Myocyte (in vitro differentiated cells): Measurements from ENCODE around the gene KRTAP20-3. TPM values are rescaled to one million over a fixed set of nuclear protein-coding genes. Genes with fewer than 3 reads are reported as not detected.

ENCODE experiments used
- DNase-seq: peaks from one replicate; pipeline ENCODE4 v3.0.0-alpha.2; 2012; ENCODE audit warnings: low read depth
- polyA plus RNA-seq: library from polyadenylated mRNA; unstranded; fragments of >200 nt; gene quantifications from one replicate; pipeline ENCODE4 v1.2.1, GENCODE V29; 2012; ENCODE audit warnings: missing spikeins
- total RNA-seq: library from RNA; depleted of rRNA; stranded (reverse); fragments of >200 nt; gene quantifications from 2 replicates; pipeline ENCODE4 v1.2.3, GENCODE V29; 2014

The KRTAP20-3 gene
- total RNA-seq: not detected in 2 replicates
- not detected for polyA plus RNA-seq

DNA sequence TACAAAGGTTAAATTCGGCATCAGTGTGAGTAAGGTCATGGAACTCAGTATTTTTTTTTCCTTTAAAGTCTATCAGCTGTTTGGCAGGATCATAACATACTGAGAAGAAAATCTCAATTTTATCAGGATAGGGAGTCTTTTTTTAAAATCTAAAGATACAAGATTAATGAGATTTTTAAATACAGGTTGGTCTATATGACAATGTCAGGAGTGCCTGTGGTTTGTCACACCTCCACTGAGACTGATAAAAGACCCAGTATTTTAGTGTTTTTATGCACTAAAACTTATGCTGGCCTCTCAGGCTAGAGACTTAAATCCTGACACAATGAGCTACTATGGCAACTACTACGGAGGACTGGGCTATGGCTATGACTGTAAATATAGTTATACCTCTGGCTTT, at the start of gene KRTAP20-3:
TSS of gene KRTAP20-3 (plus strand) at position 301 of the 400 bp plus-strand sequence.
- DNase-seq: no peak

DNA sequence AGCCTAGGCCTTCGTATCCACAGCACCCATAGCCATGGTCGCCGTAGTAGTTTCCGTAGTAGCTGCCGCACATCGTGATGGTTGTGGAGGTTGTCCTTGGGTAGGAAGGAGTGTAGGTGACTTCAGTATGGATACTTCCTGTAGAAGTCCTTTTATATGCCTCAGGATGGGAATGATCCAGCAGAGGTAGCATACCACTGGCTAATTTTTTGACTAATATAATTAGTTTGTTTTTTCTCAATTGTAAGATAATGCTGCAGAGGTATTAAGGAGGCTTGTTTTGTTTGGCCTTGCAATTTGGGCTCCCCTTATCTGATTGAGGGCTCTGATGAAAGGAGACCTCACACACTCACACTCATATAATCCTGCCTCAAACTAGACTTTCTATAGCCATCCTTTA, 43.9 kb upstream of the KRTAP20-3 start, which contains the start of gene KRTAP6-2:
TSS of gene KRTAP6-2 (minus strand) at position 101 of the 400 bp plus-strand sequence. CDS start at position 73, 28 bp downstream.
- no peak for DNase-seq

DNA sequence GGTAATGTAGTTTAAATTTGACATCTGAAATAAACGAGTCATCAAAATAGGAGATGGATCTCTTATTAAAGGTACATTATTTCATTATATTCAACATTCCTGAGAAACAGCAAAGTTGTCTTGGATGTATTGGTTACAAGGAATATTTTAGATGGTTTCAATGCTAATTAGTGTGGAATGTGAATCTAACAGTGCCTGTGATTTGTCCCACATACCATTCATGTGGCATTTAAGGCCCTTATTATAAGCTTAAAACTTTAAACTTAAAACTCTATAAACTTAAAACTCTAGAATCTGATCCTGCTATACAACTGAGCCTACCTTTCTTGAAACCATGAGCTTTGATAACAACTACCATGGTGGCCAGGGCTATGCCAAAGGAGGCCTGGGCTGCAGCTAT, 41.9 kb upstream of the KRTAP20-3 start, which contains the start of gene KRTAP22-1:
TSS of gene KRTAP22-1 (plus strand) at position 301 of the 400 bp plus-strand sequence.
- no peak for DNase-seq

DNA sequence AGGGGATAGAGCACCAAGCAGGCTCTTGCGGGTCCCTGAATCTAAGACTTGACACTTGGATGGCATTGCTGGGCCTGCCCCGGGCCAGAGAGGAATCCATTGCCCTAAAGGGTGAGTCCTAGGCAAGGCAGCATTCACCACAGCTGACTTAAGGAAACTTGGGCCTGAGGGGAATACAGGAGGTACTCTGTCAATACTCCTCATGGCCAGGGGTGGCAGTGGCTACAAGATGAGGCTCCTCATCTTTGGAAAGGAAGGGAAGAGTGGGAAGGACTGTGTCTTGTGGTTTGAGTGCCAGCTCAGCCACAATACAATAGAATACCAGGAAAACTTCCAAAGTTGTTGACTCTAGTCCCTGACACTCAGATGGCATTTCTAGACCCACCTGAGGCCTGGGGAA, 36.7 kb upstream of the KRTAP20-3 start:
- no peak for DNase-seq

GRCh38 chr21:30612132-30612531, 30.5 kb upstream of the KRTAP20-3 start:
- DNase-seq: no peak

GRCh38 chr21:30613836-30614235, 28.8 kb upstream of the KRTAP20-3 start, which contains the start of gene KRTAP6-1:
KRTAP6-1 (minus strand) TSS chr21:30613930; CDS start chr21:30613904, 26 bp downstream.
- DNase-seq: no peak

GRCh38 chr21:30615199-30615598, 27.5 kb upstream of the KRTAP20-3 start:
- DNase-seq: no peak

DNA sequence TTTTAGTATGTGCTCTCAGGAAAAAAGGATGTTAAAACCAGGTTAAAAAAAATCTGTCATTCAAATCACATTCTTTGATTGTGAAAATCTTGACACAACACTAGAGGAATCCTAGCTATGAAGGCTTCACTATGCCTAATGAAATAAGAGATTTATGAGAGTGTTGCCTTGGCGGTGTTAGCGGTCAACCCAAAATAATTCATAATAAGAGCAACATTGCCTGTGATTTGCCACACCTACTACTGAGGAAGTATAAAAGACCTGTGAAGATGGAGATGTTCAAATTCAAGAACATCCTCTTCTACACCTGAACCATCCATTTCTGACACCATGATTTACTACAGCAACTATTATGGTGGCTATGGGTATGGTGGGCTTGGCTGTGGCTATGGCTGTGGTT, 26.5 kb upstream of the KRTAP20-3 start, which contains the start of gene KRTAP20-1:
TSS of gene KRTAP20-1 (plus strand) at position 301 of the 400 bp plus-strand sequence. CDS start at position 331, 30 bp downstream.
- no peak for DNase-seq

GRCh38 chr21:30620080-30620479, 22.6 kb upstream of the KRTAP20-3 start:
- DNase-seq: no peak

DNA sequence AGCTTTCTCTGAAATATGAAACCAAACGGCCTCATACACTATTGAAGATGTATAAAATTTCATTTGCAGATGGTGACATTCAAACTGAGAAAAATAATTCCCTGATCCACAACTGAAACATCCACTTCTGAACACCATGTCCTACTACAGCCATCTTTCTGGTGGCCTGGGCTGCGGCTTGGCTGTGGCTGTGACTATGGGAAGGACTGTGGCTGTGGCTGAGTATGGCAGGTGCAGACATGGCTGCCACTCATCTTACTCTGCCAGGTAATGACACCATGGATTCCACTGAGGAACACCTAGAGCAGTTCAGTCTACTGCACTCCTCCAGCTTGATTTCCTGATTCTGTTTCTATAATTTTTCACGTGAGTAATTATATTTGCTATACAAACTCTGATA, 22.1 kb upstream of the KRTAP20-3 start, which contains the start of gene KRTAP20-4:
TSS of gene KRTAP20-4 (plus strand) at position 106 of the 400 bp plus-strand sequence.
- DNase-seq: no peak

DNA sequence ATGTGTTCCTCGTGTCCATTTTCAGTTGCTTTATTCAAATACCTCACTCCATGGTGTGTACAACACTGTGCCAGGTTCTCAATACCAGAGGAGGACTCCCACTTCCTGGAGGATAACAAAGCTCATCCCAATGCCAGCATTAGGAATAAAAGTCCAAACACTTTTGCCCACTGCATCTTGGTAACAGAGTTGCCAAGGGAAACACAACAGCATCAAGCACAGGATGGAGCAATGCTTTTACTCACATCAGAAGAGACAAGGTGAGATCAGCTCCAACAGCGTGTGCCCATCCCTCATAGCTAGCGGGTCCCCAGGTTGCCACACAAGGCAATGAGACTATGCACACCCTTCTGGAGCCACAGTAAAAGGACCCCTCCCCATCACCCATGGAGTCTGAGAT, 19.3 kb upstream of the KRTAP20-3 start:
- DNase-seq: no peak

- no peak for DNase-seq
These were observed 17.1 kb upstream of the KRTAP20-3 start for GRCh38 chr21:30625449-30626165.

DNA sequence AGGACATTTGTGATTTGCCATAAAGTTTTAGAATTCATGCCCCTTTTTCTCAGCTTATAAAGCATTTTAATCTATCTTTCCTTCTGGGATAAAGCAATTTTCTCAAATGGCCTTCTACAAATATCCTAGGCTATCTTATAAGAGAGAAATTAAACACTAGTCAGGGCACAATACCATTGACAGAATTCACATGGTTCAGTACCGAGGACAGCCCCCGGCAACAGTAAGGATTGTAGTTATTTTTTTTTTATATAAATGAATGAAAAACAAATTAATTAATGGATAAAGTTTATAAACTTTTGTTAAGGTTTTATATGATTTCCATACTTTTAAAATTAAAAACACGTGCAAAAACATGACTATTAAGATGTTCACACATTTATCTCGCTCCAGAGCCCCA, 14.6 kb upstream of the KRTAP20-3 start:
- DNase-seq: no peak

DNA sequence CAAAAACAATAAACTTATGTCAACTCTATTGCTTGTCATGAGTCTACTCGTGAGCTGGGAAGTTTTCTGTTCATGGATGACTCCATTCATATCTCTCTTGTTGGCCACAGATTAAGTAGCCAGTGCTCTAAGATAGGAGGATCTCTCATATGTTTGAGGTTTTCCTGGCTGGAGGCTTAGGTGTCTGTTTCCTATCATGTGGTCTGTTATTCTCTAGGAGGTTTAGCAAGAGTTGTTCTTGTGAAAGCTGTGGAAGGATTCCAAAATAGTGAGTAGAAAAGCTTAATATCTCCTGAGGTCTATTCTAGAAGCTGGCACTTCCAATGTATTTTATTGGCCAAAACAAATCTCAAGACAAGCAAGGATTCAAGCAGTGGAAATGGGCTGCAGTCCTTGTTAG, 13.5 kb upstream of the KRTAP20-3 start:
- DNase-seq: no peak

DNA sequence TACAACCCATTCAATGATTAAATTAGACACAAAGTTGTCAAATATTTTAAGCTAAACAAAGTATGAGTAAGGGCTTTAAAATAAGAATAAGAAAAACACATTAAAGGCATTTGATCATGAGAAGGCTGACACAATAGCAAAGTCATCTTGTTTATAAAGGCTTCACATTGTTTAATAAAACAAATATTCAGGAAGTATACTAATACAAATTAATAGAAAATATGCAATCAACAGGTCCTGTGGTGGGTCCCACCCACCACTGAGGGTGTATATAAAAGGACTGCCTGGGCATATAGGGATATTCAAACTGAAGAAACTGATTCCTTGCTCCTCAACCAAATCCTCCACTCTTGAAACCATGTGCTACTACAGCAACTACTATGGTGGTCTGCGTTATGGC, 7.8 kb upstream of the KRTAP20-3 start, which contains the start of gene KRTAP20-2:
TSS of gene KRTAP20-2 (plus strand) at position 301 of the 400 bp plus-strand sequence. CDS start at position 359, 58 bp downstream.
- no peak for DNase-seq

GRCh38 chr21:30638686-30639085, 4.0 kb upstream of the KRTAP20-3 start:
- DNase-seq: no peak

DNA sequence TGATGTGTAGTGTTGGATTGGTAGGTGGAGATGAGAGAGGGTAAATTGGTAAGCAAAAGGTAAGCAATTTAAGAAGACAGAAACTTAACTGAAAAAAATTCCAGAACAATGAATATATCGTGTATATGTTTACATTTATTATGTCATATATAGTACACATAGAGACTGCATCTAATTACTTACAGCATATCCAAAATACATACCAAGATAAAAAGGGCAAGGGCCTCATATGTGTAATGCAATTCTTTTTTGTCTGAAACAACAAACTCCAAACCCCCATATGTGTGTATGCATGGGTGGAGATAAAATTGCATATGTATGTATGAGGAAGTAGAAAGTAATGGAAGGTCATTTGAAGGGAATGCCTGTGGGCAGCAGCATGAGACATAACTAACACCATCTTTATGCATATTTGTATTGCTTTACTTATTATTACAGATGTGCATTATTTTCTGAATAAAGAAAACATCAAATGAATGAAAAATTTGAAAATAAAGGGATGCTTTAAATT, 4.3 kb downstream of the KRTAP20-3 start:
- no peak for DNase-seq

DNA sequence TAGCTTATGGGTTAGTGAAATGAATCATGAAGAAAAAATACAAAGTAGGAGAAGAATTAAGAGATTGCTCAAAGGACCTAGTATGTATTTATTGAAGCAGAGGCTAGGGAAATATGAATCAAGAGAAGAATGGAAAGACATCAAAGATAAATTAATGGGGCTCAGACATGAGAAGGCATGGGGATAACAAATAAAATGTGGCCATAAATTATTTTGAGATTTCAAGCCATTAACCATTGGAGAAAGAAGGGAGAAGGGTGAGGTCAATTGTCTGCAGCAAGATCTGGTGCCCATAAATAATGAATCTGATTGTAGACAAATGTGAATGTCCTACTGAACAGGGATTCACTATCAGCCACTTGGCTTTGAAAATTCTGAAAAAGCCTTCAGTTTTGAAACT, 10.2 kb downstream of the KRTAP20-3 start:
- DNase-seq: no peak

GRCh38 chr21:30668776-30669175, 26.1 kb downstream of the KRTAP20-3 start:
- DNase-seq: no peak

- no peak for DNase-seq
These were observed 30.5 kb downstream of the KRTAP20-3 start for GRCh38 chr21:30672985-30673650.

GRCh38 chr21:30674312-30674711, 31.6 kb downstream of the KRTAP20-3 start:
- no peak for DNase-seq

GRCh38 chr21:30676737-30677136, 34.1 kb downstream of the KRTAP20-3 start:
- no peak for DNase-seq
